GM19328 (cell line): ENCODE measurements around the gene GATC.
A peak's percentile ranks its signal among the peaks of the same experiment; 100 is the strongest.

Source experiments
- ATAC-seq: cut with Tn5 transposase; IDR thresholded peaks from one replicate; pipeline ENCODE4 v1.9.1; 2021; ENCODE audit warnings: mild to moderate bottlenecking, moderate library complexity; ENCODE audit not compliant: unreplicated experiment

Gene GATC

DNA sequence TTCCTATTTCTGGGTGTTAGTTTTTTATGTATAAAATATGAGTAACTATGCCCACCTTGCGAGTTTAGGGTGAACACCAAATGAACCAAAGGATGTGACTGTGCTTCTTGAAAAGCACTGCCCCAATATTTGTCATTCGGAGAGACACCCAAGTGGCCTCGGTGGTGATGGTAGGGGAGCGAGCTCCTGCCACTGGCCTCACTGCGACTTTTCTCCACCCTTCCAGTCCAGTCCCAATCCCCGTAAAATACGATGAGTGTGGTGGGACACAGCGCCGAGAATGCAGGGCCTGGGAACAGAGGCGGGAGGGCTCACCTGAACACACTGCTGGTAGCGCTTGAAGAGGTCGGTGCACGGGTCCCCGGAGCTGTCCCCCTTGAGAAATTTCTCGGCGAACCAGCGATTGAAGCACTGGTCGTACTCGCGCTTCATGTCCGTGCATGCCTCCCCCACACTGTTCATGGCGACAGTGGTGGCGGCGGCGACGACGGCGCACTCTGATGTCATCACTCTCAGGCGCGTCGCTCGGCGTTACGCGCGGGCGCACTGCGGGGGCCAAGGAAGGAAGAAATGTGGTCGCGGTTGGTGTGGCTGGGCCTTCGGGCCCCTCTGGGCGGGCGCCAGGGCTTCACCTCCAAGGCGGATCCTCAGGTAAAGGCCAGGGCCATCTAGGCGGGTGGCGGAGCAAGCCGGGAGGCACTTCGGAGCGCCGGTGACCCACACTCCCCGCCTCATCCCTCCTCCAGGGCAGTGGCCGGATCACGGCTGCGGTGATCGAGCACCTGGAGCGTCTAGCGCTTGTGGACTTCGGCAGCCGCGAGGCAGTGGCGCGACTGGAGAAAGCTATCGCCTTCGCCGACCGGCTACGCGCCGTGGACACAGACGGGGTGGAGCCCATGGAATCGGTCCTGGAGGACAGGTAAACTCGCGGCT is at the start of gene GATC, which contains the start of gene TRIAP1:
Gene GATC, plus strand, starts transcription at position 534 of the 933 bp plus-strand sequence. Its CDS starts 37 bp downstream, at position 571.
Gene TRIAP1, minus strand, starts transcription at position 474 of the 933 bp plus-strand sequence. Its CDS starts 12 bp downstream, at position 462.
- ATAC-seq, result peak; percentile 92

DNA sequence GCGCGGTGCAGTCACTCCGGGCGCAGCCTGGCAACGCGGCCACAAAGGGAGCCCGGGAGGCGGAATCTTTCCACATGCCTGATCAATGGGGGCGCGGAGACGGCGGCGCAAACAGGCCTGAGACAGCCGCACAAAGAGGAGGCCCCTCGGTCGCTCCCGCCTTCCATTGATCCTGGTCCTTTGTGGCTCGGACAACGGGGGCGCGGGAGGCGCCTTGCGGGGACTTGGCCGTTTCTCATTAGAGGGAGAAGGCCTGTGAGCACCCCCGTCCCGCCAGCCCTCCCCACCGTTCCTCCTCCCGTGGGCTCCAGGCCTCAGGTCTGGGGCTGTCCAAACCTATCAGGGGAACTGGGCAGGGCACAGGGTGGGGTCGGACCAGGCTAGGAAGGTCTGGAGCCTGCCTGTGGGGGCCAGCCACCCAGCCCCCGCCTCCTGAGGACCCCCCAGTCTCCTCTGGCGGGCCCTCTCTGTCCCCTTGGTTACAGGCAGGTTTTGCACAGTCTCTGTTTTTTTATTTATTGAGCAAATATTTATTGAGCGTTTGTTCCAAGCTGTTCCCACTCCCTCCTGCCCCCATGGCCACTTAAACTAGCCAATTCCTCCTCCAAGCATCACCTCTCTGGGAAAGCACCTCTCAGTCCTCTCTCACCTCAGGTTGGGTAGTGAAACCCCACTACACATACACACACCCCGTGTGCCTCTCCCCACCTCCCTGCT is 48.3 kb upstream of the GATC start:
- ATAC-seq, result no peak

DNA sequence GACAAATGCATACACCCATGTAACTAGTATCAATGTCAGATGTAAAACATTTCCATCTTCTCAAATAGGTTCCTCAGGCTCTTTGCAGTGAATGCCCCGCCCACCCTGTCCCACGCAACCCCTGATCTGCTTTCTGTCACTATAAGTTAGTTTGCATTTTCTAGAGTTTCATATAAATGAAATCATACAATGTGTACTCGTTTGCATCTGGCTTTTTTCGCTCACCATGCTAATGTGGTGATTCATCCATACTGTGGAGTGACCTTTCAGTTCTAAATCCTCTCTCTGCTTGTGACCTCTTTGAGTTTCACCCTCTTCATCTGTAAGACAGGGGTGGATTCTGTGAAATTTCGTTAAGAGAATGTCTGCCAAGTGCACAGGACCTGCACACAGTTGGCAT is 46.7 kb upstream of the GATC start:
- no peak for ATAC-seq

DNA sequence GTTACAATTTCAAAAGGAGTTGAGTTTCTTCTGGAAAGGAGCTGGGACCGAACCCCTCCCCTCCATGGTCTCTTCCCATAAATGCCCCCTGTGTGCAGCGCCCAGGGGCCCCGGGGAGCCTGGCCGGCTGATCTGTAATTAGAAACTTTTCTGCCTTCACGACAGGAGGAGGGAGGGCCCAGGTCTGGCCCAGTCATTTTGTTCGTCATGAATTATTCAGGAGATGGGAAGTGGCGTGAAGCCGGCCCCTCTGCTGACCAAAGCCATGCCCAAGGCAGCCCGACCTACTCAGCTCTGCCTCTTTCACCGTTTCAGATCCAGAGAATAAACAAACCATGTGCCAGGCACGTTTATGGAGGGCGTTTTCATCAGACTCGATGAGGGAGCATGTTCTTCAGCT is 44.0 kb upstream of the GATC start:
- no peak for ATAC-seq

- ATAC-seq, result no peak
Measured at GRCh38 chr12:120403869-120404268, 42.4 kb upstream of the GATC start.

GRCh38 chr12:120404271-120404670 is 42.0 kb upstream of the GATC start:
- ATAC-seq, result no peak

- ATAC-seq, result no peak
Measured at GRCh38 chr12:120406069-120406468, 40.2 kb upstream of the GATC start.

DNA sequence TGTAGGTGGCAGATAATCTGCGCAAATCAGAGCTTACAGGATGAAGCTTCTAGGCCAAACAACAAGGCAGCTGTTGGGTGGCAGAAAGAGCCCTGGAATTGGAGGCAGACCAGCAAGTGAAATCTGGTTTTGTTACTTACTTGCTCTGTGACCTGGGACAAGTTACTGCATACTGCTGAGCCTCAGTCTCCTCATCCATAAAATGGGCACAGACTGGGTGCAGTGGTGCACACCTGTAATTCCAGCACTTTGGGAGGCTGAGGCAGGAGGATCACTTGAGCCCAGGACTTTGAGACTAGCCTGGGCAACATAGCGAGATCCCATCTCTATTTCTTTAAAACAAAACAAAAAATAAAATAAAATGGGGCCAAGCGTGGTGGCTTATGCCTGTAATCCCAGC is 39.7 kb upstream of the GATC start:
- no peak for ATAC-seq

DNA sequence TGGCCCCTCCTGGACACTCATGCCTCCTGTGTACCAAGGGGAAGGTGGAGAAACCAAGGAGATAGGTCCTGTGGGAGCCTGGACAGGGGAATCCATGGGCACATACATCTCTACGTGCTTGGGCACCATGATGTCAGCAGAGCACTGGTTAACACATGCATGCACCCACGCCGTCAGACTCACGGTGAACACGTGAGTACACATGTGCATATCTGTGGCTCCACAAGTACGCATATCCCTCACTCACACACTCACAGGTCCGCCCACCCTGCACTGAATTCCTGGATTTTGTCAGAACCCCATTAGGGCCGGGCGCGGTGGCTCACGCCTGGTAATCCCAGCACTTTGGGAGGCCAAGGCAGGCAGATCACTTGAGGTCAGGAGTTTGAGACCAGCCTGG is 37.5 kb upstream of the GATC start:
- no peak for ATAC-seq

- no peak for ATAC-seq
Measured at GRCh38 chr12:120412421-120412820, 33.8 kb upstream of the GATC start.

DNA sequence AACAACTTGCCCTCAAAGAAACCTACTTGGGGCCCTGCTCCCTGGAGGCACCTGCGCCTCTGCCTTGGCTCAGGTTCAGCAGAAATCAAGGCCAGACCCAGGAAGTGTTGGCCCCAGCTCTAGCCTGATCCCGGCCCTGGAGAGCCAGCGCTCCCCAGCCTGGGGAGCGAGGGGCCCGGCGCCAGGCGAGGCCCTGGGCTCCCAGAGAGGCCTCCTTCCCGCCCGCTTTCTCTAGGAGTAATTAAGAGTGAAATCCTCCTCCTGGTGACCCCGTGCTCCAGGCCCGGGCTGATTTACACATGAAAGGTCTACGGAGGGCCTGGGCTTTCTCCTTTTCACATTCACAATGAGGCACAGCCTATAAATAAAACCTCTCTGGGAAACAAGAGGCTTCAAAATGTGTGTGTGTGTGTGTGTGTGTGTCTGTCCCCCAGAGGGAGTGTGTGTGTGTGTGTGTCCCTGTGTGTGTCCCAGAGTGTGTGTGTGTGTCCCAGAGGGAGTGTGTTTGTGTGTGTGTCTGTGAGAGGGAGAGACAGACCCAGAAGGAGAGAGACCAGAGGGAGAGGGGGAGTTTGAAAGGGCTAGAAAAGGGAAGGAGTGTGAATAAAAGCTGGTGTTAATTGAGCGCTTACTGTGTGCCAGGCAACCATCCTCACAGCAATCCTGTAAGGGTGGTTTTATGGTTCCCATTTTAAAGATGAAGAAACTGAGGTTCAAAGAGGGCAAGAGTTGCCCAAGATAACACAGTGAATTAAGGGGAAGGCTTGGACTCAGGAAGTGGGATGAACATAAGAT is 32.1 kb upstream of the GATC start:
- no peak for ATAC-seq

DNA sequence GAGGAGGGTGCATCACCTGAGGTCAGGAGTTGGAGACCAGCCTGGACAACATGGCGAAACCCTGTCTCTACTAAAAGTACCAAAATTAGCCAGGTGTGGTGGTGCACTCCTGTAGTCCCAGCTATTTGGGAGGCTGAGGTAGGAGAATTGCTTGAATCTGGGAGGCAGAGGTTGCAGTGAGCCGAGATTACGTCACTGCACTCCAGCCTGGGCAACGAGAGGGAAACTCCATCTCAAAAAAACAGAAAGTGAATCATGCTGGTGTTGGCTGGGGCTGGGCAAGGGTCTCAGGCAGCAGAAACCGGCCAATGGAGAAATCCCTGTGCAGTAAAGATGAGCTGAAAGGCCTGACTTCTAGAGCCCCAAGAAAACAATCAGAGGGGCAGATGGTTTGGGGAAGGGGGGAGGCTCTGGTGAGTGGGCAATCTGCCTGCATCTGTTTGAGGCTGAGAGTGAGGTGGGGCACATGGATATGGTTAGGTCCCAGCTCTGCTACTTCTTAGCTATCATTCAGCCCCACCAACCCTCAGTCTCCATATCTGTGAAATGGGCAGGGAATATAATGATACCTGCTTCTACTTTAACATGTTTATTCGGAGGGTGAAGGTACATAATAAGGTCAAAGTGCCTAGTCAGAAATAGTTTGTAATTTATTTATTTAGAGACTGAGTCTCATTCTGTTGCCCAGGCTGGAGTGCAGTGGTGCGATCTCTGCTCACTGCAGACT is 29.6 kb upstream of the GATC start:
- no peak for ATAC-seq

DNA sequence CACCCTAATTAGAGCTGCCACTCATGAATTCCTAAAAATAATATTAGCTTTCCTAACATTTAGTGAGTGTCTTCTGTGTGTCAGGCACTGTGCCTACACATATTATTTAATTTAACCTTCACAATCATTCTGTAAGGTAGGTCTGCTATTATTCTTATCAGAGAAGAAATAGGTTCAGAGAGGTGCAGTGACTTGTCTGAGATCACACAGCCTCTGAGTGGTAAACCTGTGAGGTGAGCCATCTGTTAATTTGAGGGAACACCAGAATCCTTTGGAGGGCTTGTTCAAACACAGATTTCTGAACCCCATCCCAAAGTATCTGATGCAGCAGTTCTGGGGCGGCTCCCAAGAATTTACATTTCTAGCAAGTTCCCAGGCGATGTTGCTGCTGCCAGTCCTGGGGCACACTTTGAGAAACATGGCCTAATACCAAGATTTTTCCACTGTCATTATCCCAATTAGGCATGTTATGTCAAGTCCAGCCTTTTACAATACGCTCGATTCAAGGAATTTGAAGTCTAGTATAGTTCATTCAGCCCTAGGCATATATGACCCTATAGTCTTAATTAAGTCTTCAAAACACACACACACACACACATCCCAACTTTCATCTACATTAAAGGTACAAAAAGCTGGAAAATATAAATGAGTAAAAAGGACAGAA is 28.2 kb upstream of the GATC start:
- ATAC-seq, result no peak

- no peak for ATAC-seq
Measured at GRCh38 chr12:120421701-120422100, 24.5 kb upstream of the GATC start.

DNA sequence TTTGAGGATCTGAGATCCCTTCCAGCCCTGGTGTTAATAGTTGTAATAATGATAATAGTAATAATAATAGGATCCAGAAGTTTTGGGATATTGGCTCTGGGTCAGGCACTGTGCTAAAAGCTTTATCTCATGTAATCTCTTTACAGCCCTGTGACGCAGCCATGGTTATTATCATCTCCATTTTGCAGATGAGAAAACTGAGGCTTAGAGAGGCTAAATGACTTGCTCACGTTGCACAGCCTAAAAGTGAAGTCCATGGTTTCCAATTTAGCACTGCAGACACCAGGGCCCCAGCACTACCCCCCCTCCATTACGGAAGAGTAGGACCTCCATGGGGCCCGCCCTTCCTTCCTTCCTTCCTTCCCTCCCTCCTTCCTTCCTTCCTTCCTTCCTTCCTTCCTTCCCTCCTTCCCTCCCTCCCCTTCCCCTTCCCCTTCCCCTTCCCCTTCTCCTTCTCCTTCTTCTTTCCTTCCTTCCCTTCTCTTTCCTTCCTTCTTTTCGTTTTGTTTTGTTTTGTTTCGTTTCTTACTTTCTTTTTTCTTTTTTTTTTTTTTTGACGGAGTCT is 23.3 kb upstream of the GATC start:
- no peak for ATAC-seq

DNA sequence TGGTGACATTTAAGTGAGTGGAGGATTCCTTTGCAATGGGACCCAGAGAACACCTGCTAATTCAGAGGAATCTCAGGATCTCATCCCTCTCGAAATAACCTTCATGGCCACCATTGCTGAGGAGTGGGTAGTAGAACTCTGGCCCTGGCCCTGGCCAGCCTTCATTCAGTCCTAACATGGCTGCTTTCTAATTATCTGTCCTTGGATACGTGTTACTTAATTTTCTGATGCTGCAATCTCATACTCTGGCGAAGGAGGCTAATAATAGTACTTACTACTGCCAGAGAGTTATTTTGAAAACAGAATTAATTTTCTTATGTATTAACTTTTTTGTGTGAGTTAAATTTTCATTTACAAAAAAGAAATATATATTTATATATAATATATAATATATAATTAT is 20.4 kb upstream of the GATC start:
- ATAC-seq, result no peak

- no peak for ATAC-seq
Measured at GRCh38 chr12:120428597-120429229, 17.5 kb upstream of the GATC start.

GRCh38 chr12:120429368-120429767 is 16.9 kb upstream of the GATC start:
- ATAC-seq, result no peak
